ENCODE measurements around the gene CABP5.

DNA sequence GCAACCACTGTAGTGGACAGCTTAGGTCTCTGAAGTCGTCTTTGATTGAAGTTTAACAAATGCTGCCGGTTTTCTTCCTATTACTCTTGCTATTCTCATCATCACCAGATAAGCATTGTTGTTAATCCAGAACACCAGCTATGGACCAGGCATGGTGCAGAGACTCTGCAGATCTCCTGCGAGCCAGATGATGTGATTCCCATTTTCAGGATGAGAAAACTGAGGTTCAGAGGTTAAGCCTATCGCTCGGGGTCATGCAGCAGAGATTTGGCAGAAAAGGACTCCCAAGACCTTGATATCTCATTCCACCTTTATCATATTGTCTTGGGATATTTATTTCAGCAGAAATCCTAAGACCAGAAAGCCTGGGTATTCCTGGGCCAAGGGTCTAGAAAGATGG is 16.5 kb upstream of the CABP5 start:
- TF ChIP-seq, protein P1, sequence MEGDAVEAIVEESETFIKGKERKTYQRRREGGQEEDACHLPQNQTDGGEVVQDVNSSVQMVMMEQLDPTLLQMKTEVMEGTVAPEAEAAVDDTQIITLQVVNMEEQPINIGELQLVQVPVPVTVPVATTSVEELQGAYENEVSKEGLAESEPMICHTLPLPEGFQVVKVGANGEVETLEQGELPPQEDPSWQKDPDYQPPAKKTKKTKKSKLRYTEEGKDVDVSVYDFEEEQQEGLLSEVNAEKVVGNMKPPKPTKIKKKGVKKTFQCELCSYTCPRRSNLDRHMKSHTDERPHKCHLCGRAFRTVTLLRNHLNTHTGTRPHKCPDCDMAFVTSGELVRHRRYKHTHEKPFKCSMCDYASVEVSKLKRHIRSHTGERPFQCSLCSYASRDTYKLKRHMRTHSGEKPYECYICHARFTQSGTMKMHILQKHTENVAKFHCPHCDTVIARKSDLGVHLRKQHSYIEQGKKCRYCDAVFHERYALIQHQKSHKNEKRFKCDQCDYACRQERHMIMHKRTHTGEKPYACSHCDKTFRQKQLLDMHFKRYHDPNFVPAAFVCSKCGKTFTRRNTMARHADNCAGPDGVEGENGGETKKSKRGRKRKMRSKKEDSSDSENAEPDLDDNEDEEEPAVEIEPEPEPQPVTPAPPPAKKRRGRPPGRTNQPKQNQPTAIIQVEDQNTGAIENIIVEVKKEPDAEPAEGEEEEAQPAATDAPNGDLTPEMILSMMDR (conservative IDR thresholded peaks at IDR 0.05; ENCODE audit: low read depth, low read length): no peak
- TF ChIP-seq EZH2 (IDR thresholded peaks at IDR 0.05; ENCODE audit: borderline replicate concordance, low read depth, low read length, poor library complexity, severe bottlenecking): no peak

Data from A673 (cell line).